GM19397 (cell line): ENCODE results near the gene PPP6C.

Source experiments
- ATAC-seq: cut with Tn5 transposase; IDR thresholded peaks from one replicate; pipeline ENCODE4 v1.9.1; 2021; ENCODE audit warnings: mild to moderate bottlenecking, moderate library complexity; ENCODE audit not compliant: unreplicated experiment

The PPP6C gene

GRCh38 chr9:125099816-125100215, 89.8 kb downstream of the PPP6C start:
- no peak for ATAC-seq
